GM10266 (cell line): ENCODE measurements around the gene NLRP6.

Experiments
- DNase-seq: peaks from one replicate; pipeline ENCODE4 v3.0.0; 2012; ENCODE audit errors: extremely low spot score
- TF ChIP-seq, protein P1 (sequence below): IDR thresholded peaks from 2 replicates; pipeline ENCODE4 v1.5.1; 2012; ENCODE audit warnings: mild to moderate bottlenecking, low read depth; ENCODE audit not compliant: control insufficient read depth, insufficient read depth; ENCODE audit errors: missing control alignments

NLRP6 gene

GRCh38 chr11:292211-293121 lies 14.3 kb downstream of the NLRP6 start:
- TF ChIP-seq, protein P1, sequence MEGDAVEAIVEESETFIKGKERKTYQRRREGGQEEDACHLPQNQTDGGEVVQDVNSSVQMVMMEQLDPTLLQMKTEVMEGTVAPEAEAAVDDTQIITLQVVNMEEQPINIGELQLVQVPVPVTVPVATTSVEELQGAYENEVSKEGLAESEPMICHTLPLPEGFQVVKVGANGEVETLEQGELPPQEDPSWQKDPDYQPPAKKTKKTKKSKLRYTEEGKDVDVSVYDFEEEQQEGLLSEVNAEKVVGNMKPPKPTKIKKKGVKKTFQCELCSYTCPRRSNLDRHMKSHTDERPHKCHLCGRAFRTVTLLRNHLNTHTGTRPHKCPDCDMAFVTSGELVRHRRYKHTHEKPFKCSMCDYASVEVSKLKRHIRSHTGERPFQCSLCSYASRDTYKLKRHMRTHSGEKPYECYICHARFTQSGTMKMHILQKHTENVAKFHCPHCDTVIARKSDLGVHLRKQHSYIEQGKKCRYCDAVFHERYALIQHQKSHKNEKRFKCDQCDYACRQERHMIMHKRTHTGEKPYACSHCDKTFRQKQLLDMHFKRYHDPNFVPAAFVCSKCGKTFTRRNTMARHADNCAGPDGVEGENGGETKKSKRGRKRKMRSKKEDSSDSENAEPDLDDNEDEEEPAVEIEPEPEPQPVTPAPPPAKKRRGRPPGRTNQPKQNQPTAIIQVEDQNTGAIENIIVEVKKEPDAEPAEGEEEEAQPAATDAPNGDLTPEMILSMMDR: no peak
- no peak for DNase-seq

- DNase-seq: no peak
- TF ChIP-seq, protein P1: no peak
These were observed 15.2 kb downstream of the NLRP6 start for GRCh38 chr11:293271-293851.

GRCh38 chr11:293852-294661 lies 15.8 kb downstream of the NLRP6 start:
- TF ChIP-seq, protein P1: no peak
- DNase-seq: no peak

- TF ChIP-seq, protein P1: no peak
- DNase-seq: no peak
These were observed 16.6 kb downstream of the NLRP6 start for GRCh38 chr11:294780-295179.

GRCh38 chr11:295351-296170 lies 17.4 kb downstream of the NLRP6 start:
- DNase-seq: no peak
- TF ChIP-seq, protein P1: no peak

GRCh38 chr11:296171-297050 lies 18.2 kb downstream of the NLRP6 start:
- no peak for DNase-seq
- TF ChIP-seq, protein P1: no peak
